GM20000 (cell line): Measurements from ENCODE around the gene ARPC4.
A peak's percentile ranks its signal among the peaks of the same experiment; 100 is the strongest.
"Not testable (repeated sequence)": the region's sequence is repeated elsewhere in the genome, so short reads cannot be mapped to it uniquely, and the experiment has no call there.

Experiments used
- DNase-seq: peaks from one replicate; pipeline ENCODE4 v3.0.0; 2012; ENCODE audit warnings: low spot score
- TF ChIP-seq, protein P1 (sequence below): IDR thresholded peaks from 2 replicates; pipeline ENCODE4 v1.5.1; 2012; ENCODE audit warnings: mild to moderate bottlenecking, control low read depth; ENCODE audit errors: extremely low read depth, missing control alignments

The ARPC4 gene

DNA sequence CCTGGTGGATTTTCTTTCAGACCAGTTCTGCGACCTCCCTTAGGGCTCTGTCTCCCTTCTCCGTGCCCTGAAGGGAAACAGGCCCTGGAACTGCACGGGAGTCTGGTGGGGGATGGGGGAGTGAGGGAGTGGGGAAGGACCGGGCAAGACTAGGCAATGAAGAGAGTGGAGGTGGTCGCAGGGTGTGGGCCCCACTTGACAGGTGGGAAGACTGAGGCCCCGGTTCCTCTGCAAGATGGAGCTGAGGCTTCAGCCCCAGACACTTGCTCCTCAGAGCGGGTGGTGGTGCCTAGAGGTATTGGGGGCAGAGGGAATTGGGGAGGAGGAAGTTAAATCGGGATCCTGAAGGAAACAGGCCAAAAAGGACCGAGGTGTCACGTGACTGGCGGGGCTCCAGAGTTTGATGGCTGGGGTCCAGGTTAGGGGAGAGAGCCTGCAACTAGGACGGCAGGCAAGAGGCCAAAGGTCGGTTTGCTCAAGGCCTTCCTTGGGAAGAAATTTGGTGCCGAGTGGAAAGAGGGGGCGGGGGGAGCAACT is 22.5 kb upstream of the ARPC4 start:
- DNase-seq: no peak
- TF ChIP-seq, protein P1, sequence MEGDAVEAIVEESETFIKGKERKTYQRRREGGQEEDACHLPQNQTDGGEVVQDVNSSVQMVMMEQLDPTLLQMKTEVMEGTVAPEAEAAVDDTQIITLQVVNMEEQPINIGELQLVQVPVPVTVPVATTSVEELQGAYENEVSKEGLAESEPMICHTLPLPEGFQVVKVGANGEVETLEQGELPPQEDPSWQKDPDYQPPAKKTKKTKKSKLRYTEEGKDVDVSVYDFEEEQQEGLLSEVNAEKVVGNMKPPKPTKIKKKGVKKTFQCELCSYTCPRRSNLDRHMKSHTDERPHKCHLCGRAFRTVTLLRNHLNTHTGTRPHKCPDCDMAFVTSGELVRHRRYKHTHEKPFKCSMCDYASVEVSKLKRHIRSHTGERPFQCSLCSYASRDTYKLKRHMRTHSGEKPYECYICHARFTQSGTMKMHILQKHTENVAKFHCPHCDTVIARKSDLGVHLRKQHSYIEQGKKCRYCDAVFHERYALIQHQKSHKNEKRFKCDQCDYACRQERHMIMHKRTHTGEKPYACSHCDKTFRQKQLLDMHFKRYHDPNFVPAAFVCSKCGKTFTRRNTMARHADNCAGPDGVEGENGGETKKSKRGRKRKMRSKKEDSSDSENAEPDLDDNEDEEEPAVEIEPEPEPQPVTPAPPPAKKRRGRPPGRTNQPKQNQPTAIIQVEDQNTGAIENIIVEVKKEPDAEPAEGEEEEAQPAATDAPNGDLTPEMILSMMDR: no peak

GRCh38 chr3:9771007-9771406 is 21.9 kb upstream of the ARPC4 start:
- DNase-seq: not testable (repeated sequence)

GRCh38 chr3:9776896-9777693 is 15.8 kb upstream of the ARPC4 start:
- no peak for DNase-seq
- TF ChIP-seq, protein P1: no peak

GRCh38 chr3:9777694-9778021 is 15.2 kb upstream of the ARPC4 start:
- TF ChIP-seq, protein P1: no peak
- DNase-seq: no peak

- TF ChIP-seq, protein P1: no peak
- DNase-seq: no peak
These were observed 14.5 kb upstream of the ARPC4 start for GRCh38 chr3:9778143-9779074.

DNA sequence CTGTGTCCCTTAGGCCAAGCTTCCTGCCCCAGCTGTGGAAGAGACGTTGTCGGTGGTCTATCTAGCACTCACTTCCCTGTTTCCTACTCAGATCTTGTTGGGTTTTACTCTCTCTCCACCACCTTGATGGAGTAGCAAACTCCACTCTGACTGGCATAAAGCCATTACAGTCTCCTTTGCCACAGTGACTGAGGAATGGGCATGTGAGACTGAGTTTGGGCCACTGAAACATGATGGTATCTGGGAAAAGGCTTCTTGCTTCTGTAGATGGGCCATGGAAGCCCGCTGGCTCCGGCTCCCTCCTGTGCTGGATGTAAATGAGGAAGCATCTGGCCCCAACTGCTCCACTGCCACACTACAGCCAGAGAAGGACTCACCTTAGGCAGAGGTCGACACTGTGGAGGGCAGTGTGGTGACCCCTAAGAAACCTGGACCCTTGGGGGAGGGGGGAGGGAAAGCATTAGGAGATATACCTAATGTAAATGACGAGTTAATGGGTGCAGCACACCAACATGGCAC is 13.7 kb upstream of the ARPC4 start:
- TF ChIP-seq, protein P1: no peak
- no peak for DNase-seq

- TF ChIP-seq, protein P1: no peak
- DNase-seq: peak; percentile 61
These were observed 13.0 kb upstream of the ARPC4 start for GRCh38 chr3:9779721-9780457.
